Esophagus muscularis mucosa (tissue), 3 donors: ENCODE data around the gene PLAC1.

Source experiments
- POLR2A ChIP-seq: fragments of 450-650 bp; IDR thresholded peaks from one replicate; pipeline ENCODE4 v1.6.1; 2017; ENCODE audit warnings: antibody characterized with exemption, moderate library complexity, mild to moderate bottlenecking, low read depth
- POLR2AphosphoS5 ChIP-seq, 2 donors: sonication (generic); formaldehyde crosslinking; IDR thresholded peaks; one replicate each; pipeline ENCODE4 v1.6.1; 2017; ENCODE audit warnings: antibody characterized with exemption in 2 of 2
- TF ChIP-seq, protein P1 (sequence below), 3 experiments: fragments of 200-600 bp in 2 of 3; fragments of 450-650 bp in 1 of 3; sonication (generic) in 2 of 3; IDR thresholded peaks; one replicate each; pipeline ENCODE4 v1.5.1; 2017 to 2019; ENCODE audit warnings: antibody characterized with exemption in 3 of 3, mild to moderate bottlenecking in 2 of 3, moderate library complexity in 1 of 3

DNA sequence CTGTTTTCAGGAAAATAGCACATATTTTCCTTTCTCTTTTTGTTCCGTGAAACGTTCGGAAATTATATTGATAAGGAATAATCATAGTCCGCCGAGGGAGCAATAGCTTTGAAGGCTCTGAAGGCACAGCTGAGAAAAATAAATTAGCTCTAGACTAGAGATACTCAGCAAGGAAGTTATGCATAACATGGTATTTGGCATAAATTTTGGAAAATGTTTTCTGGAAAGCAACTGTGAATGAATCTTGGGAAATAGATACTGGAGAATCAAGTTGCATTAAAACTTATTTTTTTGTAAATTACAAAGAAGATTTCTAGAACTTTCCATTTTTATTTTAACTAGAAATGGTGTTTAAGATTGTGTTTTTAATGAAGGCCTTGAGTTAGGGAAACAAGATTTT lies 105.9 kb downstream of the PLAC1 start:
- TF ChIP-seq, protein P1, sequence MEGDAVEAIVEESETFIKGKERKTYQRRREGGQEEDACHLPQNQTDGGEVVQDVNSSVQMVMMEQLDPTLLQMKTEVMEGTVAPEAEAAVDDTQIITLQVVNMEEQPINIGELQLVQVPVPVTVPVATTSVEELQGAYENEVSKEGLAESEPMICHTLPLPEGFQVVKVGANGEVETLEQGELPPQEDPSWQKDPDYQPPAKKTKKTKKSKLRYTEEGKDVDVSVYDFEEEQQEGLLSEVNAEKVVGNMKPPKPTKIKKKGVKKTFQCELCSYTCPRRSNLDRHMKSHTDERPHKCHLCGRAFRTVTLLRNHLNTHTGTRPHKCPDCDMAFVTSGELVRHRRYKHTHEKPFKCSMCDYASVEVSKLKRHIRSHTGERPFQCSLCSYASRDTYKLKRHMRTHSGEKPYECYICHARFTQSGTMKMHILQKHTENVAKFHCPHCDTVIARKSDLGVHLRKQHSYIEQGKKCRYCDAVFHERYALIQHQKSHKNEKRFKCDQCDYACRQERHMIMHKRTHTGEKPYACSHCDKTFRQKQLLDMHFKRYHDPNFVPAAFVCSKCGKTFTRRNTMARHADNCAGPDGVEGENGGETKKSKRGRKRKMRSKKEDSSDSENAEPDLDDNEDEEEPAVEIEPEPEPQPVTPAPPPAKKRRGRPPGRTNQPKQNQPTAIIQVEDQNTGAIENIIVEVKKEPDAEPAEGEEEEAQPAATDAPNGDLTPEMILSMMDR (IDR thresholded peaks at IDR 0.05), result no peak
- no peak for TF ChIP-seq POLR2A
- TF ChIP-seq POLR2AphosphoS5 (IDR thresholded peaks at IDR 0.05), result no peak
